ENCODE data around the gene ARHGEF3.

Gene ARHGEF3

DNA sequence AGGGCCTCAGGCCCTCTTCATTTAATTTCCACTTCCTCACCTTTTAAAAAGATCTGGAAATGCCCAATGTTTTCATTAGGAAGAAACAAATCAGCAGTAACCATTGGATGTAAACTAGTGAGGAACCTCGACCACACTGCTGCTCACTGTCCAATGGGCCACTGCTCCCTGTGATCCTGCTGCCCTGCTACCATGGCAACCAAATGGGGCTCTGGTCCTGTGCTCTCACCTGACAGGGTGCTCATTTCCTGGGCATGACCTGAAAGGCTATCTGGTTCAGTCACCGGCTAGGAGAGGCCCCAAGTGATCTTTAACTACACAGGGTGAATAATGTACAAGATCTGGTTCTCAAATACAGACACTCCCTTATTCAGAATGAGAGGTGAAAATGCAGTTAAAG is 54.6 kb downstream of the ARHGEF3 start:
- TF ChIP-seq, protein P1, sequence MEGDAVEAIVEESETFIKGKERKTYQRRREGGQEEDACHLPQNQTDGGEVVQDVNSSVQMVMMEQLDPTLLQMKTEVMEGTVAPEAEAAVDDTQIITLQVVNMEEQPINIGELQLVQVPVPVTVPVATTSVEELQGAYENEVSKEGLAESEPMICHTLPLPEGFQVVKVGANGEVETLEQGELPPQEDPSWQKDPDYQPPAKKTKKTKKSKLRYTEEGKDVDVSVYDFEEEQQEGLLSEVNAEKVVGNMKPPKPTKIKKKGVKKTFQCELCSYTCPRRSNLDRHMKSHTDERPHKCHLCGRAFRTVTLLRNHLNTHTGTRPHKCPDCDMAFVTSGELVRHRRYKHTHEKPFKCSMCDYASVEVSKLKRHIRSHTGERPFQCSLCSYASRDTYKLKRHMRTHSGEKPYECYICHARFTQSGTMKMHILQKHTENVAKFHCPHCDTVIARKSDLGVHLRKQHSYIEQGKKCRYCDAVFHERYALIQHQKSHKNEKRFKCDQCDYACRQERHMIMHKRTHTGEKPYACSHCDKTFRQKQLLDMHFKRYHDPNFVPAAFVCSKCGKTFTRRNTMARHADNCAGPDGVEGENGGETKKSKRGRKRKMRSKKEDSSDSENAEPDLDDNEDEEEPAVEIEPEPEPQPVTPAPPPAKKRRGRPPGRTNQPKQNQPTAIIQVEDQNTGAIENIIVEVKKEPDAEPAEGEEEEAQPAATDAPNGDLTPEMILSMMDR (IDR thresholded peaks at IDR 0.05; ENCODE audit: insufficient read depth, low read length) = no peak
- TF ChIP-seq POLR2AphosphoS5 (IDR thresholded peaks at IDR 0.05; ENCODE audit: low read depth) = no peak
- no peak for TF ChIP-seq REST (IDR thresholded peaks at IDR 0.05; ENCODE audit: insufficient replicate concordance, low read depth)
- no peak for TF ChIP-seq GABPA (IDR thresholded peaks at IDR 0.05; ENCODE audit: low read depth)
- no peak for TF ChIP-seq SPI1 (IDR thresholded peaks at IDR 0.05; ENCODE audit: borderline replicate concordance, low read depth)
- no peak overlapping the region for H3K4me3 ChIP-seq (replicated peaks; ENCODE audit: insufficient read depth, low read length)
- H3K27ac ChIP-seq (replicated peaks) = no peak overlapping the region
- no peaks in the 10 kb centered on the region for H3K27me3 ChIP-seq (ENCODE audit: insufficient read depth, poor library complexity, severe bottlenecking)
- no peak for DNase-seq (ENCODE audit: low read depth in 1 of 2, low spot score in 1 of 2)

- DNase-seq (ENCODE audit: low read depth in 1 of 2, low spot score in 1 of 2) = no peak
- Histone ChIP-seq H3K27ac (replicated peaks) (no peak overlapping the region), H3K4me3 (replicated peaks; ENCODE audit: insufficient read depth, low read length) (no peak overlapping the region), H3K27me3 (ENCODE audit: insufficient read depth, poor library complexity, severe bottlenecking) (no peaks in the 10 kb centered on the region)
- TF ChIP-seq SPI1 (IDR thresholded peaks at IDR 0.05; ENCODE audit: borderline replicate concordance, low read depth) = no peak
- TF ChIP-seq, protein P1 (IDR thresholded peaks at IDR 0.05; ENCODE audit: insufficient read depth, low read length) = no peak
- no peak for TF ChIP-seq POLR2AphosphoS5 (IDR thresholded peaks at IDR 0.05; ENCODE audit: low read depth)
- TF ChIP-seq GABPA (IDR thresholded peaks at IDR 0.05; ENCODE audit: low read depth) = no peak
- no peak for TF ChIP-seq REST (IDR thresholded peaks at IDR 0.05; ENCODE audit: insufficient replicate concordance, low read depth)
Measured at GRCh38 chr3:56744016-56744415, 57.7 kb downstream of the ARHGEF3 start.

GRCh38 chr3:56742887-56743286 is 58.9 kb downstream of the ARHGEF3 start:
- no peak overlapping the region for H3K4me3 ChIP-seq (replicated peaks; ENCODE audit: insufficient read depth, low read length)
- TF ChIP-seq, protein P1 (IDR thresholded peaks at IDR 0.05; ENCODE audit: insufficient read depth, low read length) = no peak
- no peak for TF ChIP-seq REST (IDR thresholded peaks at IDR 0.05; ENCODE audit: insufficient replicate concordance, low read depth)
- TF ChIP-seq GABPA (IDR thresholded peaks at IDR 0.05; ENCODE audit: low read depth) = no peak
- no peak for TF ChIP-seq POLR2AphosphoS5 (IDR thresholded peaks at IDR 0.05; ENCODE audit: low read depth)
- no peak for TF ChIP-seq SPI1 (IDR thresholded peaks at IDR 0.05; ENCODE audit: borderline replicate concordance, low read depth)
- no peak for DNase-seq (ENCODE audit: low read depth in 1 of 2, low spot score in 1 of 2)
- no peaks in the 10 kb centered on the region for H3K27me3 ChIP-seq (ENCODE audit: insufficient read depth, poor library complexity, severe bottlenecking)
- H3K27ac ChIP-seq (replicated peaks) = no peak overlapping the region
